Measurements from ENCODE around the gene MED15. TPM values are rescaled to one million over a fixed set of nuclear protein-coding genes. Genes with fewer than 3 reads are reported as not detected.

MED15 gene
- total and polyA plus RNA-seq, 2 experiments from 2014 or later, result 29.2 to 43.5 TPM

DNA sequence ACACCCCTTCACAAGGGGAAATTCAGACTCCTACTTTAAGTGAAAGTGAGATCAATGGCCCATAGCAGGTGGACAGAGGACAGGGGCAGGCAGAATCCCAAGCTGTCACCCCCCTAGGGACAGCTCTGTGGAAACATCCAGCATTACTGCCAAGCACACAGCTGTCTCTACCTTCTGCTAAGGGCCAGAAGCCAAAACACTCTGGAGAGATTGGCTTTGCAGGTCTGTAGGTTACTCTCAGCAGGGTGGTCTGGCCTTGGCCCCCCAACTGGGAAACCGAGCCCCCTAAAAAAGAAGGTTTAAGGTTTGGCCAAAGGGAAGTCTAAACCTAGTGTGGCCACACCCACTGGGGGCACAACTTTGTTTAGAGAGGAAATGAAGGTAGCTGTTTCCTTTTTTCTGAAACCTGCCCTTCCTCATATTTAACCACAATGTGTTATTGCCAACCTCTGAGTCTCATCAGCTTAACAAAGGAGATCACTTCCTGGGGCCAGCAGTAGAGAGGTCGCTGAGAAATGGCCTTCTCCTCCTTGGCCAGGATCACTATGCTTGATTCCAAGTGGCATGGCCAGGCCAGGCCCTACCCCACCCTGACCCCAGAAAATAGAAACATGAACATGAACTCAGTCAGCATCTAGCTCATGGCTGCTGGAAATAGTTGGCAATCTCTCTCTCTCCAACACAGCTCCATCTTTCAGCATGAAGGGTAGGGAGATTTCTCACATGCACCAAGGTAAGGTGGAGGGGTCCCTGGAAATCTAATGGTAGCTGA, 43.9 kb upstream of the MED15 start:
- no peak for ATAC-seq
- DNase-seq (ENCODE audit: low spot score), result no peak
- H3K36me3 Mint-ChIP-seq (ENCODE audit: low read depth), result peaks cover 2% of the 10 kb centered on the region; the same call in 1 of the 3 replicates
- no peak overlapping the region for H3K4me3 Mint-ChIP-seq
- no peaks in the 10 kb centered on the region for H3K27me3 ChIP-seq (ENCODE audit: insufficient read depth)
- H3F3A ChIP-seq (replicated peaks; ENCODE audit: low read depth), result no peaks in the 10 kb centered on the region
- no peak overlapping the region; the same call in 1 of the 2 replicates for H3K4me2 ChIP-seq
- no peak overlapping the region for H3K4me3 ChIP-seq
- H3K4me1 Mint-ChIP-seq, result peaks cover 21% of the 10 kb centered on the region
- H3K27ac Mint-ChIP-seq, result no peak overlapping the region
- peaks cover 3% of the 10 kb centered on the region; the same call in 1 of the 2 replicates for H3K4me1 ChIP-seq (ENCODE audit: insufficient read depth)
- no peaks in the 10 kb centered on the region for H3K79me2 ChIP-seq (replicated peaks; ENCODE audit: insufficient read depth)
- TF ChIP-seq ZNF114 (CRISPR knock-in tag; IDR thresholded peaks at IDR 0.05) (no peak), EZH2 (IDR thresholded peaks at IDR 0.05; ENCODE audit: low read depth, unreplicated experiment) (no peak), JUNB (IDR thresholded peaks at IDR 0.05; ENCODE audit: unreplicated experiment) (no peak), EZH2phosphoT487 (IDR thresholded peaks at IDR 0.05; ENCODE audit: unreplicated experiment) (no peak), CREB1 (CRISPR knock-in tag; IDR thresholded peaks at IDR 0.05; ENCODE audit: low read depth) (no peak)
- TF ChIP-seq, protein P1, sequence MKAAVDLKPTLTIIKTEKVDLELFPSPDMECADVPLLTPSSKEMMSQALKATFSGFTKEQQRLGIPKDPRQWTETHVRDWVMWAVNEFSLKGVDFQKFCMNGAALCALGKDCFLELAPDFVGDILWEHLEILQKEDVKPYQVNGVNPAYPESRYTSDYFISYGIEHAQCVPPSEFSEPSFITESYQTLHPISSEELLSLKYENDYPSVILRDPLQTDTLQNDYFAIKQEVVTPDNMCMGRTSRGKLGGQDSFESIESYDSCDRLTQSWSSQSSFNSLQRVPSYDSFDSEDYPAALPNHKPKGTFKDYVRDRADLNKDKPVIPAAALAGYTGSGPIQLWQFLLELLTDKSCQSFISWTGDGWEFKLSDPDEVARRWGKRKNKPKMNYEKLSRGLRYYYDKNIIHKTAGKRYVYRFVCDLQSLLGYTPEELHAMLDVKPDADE (IDR thresholded peaks at IDR 0.05), result no peak
- TF ChIP-seq, protein P2, sequence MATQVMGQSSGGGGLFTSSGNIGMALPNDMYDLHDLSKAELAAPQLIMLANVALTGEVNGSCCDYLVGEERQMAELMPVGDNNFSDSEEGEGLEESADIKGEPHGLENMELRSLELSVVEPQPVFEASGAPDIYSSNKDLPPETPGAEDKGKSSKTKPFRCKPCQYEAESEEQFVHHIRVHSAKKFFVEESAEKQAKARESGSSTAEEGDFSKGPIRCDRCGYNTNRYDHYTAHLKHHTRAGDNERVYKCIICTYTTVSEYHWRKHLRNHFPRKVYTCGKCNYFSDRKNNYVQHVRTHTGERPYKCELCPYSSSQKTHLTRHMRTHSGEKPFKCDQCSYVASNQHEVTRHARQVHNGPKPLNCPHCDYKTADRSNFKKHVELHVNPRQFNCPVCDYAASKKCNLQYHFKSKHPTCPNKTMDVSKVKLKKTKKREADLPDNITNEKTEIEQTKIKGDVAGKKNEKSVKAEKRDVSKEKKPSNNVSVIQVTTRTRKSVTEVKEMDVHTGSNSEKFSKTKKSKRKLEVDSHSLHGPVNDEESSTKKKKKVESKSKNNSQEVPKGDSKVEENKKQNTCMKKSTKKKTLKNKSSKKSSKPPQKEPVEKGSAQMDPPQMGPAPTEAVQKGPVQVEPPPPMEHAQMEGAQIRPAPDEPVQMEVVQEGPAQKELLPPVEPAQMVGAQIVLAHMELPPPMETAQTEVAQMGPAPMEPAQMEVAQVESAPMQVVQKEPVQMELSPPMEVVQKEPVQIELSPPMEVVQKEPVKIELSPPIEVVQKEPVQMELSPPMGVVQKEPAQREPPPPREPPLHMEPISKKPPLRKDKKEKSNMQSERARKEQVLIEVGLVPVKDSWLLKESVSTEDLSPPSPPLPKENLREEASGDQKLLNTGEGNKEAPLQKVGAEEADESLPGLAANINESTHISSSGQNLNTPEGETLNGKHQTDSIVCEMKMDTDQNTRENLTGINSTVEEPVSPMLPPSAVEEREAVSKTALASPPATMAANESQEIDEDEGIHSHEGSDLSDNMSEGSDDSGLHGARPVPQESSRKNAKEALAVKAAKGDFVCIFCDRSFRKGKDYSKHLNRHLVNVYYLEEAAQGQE (IDR thresholded peaks at IDR 0.05; ENCODE audit: unreplicated experiment), result no peak
- H3K36me3 ChIP-seq (ENCODE audit: insufficient read depth), result no peaks in the 10 kb centered on the region
- H3K9me3 Mint-ChIP-seq, result no peaks in the 10 kb centered on the region; the same call in 2 of the 3 replicates
- no peak overlapping the region for H2AFZ ChIP-seq
- no peaks in the 10 kb centered on the region for H3K9me2 ChIP-seq (ENCODE audit: insufficient read depth)
- H4K20me1 ChIP-seq (replicated peaks; ENCODE audit: insufficient read depth), result no peaks in the 10 kb centered on the region
- peaks cover 10% of the 10 kb centered on the region for H3K27me3 Mint-ChIP-seq (ENCODE audit: insufficient read depth, low read depth, poor library complexity)
- H3K27ac ChIP-seq (ENCODE audit: low read depth), result no peak overlapping the region

DNA sequence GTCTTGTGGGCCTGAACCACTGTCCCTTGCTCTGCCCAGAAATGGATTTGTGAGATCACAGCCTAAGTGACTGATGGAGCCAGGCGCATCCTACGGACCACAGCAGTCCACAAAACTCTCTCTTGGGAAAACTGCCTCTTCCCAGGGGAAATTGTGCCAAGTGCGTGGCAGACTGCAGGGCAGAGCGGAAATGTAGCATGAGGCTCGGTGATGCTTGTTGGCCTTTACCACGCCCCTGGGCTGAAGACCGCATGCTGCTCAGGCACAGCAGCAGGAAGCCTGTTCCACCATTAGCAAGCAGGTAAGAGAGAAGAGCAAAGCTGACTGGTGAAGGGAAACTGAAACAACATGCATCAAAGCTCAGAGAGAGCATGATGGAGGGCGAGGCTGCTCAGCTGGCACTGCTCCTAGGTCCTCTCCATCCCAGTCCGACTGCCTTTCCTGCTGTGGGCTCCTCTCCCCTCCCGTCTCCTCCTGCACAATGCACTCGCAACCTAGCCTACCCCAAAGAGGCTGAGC, 43.3 kb upstream of the MED15 start:
- H3K79me2 ChIP-seq (replicated peaks; ENCODE audit: insufficient read depth), result no peaks in the 10 kb centered on the region
- H3K27me3 Mint-ChIP-seq (ENCODE audit: insufficient read depth, low read depth, poor library complexity), result peaks cover 8% of the 10 kb centered on the region
- H3K9me2 ChIP-seq (ENCODE audit: insufficient read depth), result no peaks in the 10 kb centered on the region
- no peak overlapping the region for H3K4me3 Mint-ChIP-seq
- H3K27ac ChIP-seq (ENCODE audit: low read depth), result no peak overlapping the region
- H3K36me3 ChIP-seq (ENCODE audit: insufficient read depth), result no peaks in the 10 kb centered on the region
- H3K4me2 ChIP-seq, result no peak overlapping the region
- H3K4me1 ChIP-seq (ENCODE audit: insufficient read depth), result peaks cover 3% of the 10 kb centered on the region; the same call in 1 of the 2 replicates
- H3F3A ChIP-seq (replicated peaks; ENCODE audit: low read depth), result no peaks in the 10 kb centered on the region
- peaks cover 18% of the 10 kb centered on the region for H3K4me1 Mint-ChIP-seq
- ATAC-seq, result no peak
- H3K36me3 Mint-ChIP-seq (ENCODE audit: low read depth), result no peaks in the 10 kb centered on the region; the same call in 2 of the 3 replicates
- no peak for DNase-seq (ENCODE audit: low spot score)
- no peaks in the 10 kb centered on the region; the same call in 2 of the 3 replicates for H3K9me3 Mint-ChIP-seq
- no peaks in the 10 kb centered on the region for H4K20me1 ChIP-seq (replicated peaks; ENCODE audit: insufficient read depth)
- H2AFZ ChIP-seq, result no peak overlapping the region
- no peak overlapping the region for H3K27ac Mint-ChIP-seq
- no peaks in the 10 kb centered on the region for H3K27me3 ChIP-seq (ENCODE audit: insufficient read depth)
- no peak overlapping the region for H3K4me3 ChIP-seq
- no peak for TF ChIP-seq ZNF114 (CRISPR knock-in tag; IDR thresholded peaks at IDR 0.05)
- TF ChIP-seq, protein P3, sequence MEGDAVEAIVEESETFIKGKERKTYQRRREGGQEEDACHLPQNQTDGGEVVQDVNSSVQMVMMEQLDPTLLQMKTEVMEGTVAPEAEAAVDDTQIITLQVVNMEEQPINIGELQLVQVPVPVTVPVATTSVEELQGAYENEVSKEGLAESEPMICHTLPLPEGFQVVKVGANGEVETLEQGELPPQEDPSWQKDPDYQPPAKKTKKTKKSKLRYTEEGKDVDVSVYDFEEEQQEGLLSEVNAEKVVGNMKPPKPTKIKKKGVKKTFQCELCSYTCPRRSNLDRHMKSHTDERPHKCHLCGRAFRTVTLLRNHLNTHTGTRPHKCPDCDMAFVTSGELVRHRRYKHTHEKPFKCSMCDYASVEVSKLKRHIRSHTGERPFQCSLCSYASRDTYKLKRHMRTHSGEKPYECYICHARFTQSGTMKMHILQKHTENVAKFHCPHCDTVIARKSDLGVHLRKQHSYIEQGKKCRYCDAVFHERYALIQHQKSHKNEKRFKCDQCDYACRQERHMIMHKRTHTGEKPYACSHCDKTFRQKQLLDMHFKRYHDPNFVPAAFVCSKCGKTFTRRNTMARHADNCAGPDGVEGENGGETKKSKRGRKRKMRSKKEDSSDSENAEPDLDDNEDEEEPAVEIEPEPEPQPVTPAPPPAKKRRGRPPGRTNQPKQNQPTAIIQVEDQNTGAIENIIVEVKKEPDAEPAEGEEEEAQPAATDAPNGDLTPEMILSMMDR (conservative IDR thresholded peaks at IDR 0.05; ENCODE audit: low read depth in 2 of 2), result no peak
- TF ChIP-seq CREB1 (CRISPR knock-in tag; IDR thresholded peaks at IDR 0.05; ENCODE audit: low read depth), result no peak
- TF ChIP-seq NANOG (IDR thresholded peaks at IDR 0.05; ENCODE audit: borderline replicate concordance), result no peak
- no peak for TF ChIP-seq JUNB (IDR thresholded peaks at IDR 0.05; ENCODE audit: unreplicated experiment)
